ENCODE measurements around the gene ENOX2.

DNA sequence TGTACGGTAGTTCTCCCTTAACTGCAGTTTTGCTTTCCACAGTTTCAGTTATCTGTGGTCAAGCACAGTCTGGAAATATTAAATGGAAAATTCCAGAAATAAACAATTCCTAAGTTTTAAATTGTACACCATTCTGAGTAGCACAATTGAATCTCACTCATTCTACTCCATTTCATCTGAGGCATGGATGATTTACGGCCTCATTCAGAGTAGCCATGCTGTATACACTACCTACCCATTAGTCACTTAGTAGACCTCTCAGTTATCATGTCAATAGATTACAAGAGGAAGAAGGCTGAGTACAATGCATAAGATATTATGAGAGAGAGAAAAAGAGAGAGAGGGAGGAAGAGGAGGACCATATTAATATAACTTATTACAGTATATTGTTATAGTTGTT is 77.5 kb downstream of the ENOX2 start:
- TF ChIP-seq, protein P1, sequence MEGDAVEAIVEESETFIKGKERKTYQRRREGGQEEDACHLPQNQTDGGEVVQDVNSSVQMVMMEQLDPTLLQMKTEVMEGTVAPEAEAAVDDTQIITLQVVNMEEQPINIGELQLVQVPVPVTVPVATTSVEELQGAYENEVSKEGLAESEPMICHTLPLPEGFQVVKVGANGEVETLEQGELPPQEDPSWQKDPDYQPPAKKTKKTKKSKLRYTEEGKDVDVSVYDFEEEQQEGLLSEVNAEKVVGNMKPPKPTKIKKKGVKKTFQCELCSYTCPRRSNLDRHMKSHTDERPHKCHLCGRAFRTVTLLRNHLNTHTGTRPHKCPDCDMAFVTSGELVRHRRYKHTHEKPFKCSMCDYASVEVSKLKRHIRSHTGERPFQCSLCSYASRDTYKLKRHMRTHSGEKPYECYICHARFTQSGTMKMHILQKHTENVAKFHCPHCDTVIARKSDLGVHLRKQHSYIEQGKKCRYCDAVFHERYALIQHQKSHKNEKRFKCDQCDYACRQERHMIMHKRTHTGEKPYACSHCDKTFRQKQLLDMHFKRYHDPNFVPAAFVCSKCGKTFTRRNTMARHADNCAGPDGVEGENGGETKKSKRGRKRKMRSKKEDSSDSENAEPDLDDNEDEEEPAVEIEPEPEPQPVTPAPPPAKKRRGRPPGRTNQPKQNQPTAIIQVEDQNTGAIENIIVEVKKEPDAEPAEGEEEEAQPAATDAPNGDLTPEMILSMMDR (IDR thresholded peaks at IDR 0.05; ENCODE audit: poor library complexity, severe bottlenecking), result no peak
- TF ChIP-seq TAF1 (IDR thresholded peaks at IDR 0.05; ENCODE audit: low read depth) (no peak), MXI1 (conservative IDR thresholded peaks at IDR 0.05; ENCODE audit: poor library complexity, severe bottlenecking) (no peak), POLR2AphosphoS5 (IDR thresholded peaks at IDR 0.05) (no peak), RAD21 (conservative IDR thresholded peaks at IDR 0.05) (no peak), EZH2 (IDR thresholded peaks at IDR 0.05; ENCODE audit: borderline replicate concordance, insufficient read depth, low read length, poor library complexity, severe bottlenecking) (no peak)

All from neural cell (in vitro differentiated cells).